ENCODE measurements around the gene OTOGL.

Gene OTOGL

GRCh38 chr12:80415466-80415865 is 316.1 kb downstream of the OTOGL start:
- TF ChIP-seq BACH2 (CRISPR knock-in tag; IDR thresholded peaks at IDR 0.05; ENCODE audit: borderline replicate concordance) (no peak), ARNTL (CRISPR knock-in tag; IDR thresholded peaks at IDR 0.05; ENCODE audit: borderline replicate concordance, low read depth) (no peak), CSRNP3 (CRISPR knock-in tag; IDR thresholded peaks at IDR 0.05) (no peak), POU6F1 (CRISPR knock-in tag; IDR thresholded peaks at IDR 0.05; ENCODE audit: borderline replicate concordance, low read depth) (no peak), GLIS3 (CRISPR knock-in tag; IDR thresholded peaks at IDR 0.05) (no peak), ESRRG (CRISPR knock-in tag; IDR thresholded peaks at IDR 0.05) (no peak), ZNF8 (CRISPR knock-in tag; IDR thresholded peaks at IDR 0.05) (no peak), ZFP30 (CRISPR knock-in tag; IDR thresholded peaks at IDR 0.05) (no peak), ZNF70 (CRISPR knock-in tag; IDR thresholded peaks at IDR 0.05) (no peak), TOX (CRISPR knock-in tag; IDR thresholded peaks at IDR 0.05; ENCODE audit: borderline replicate concordance) (no peak), RARB (CRISPR knock-in tag; IDR thresholded peaks at IDR 0.05) (no peak), PPARA (CRISPR knock-in tag; IDR thresholded peaks at IDR 0.05; ENCODE audit: borderline replicate concordance) (no peak), TSHZ2 (CRISPR knock-in tag; IDR thresholded peaks at IDR 0.05) (no peak), CREB5 (CRISPR knock-in tag; IDR thresholded peaks at IDR 0.05; ENCODE audit: low read depth) (no peak)
- ATAC-seq = no peak

GRCh38 chr12:80419644-80420043 is 320.3 kb downstream of the OTOGL start:
- TF ChIP-seq CREB5 (CRISPR knock-in tag; IDR thresholded peaks at IDR 0.05; ENCODE audit: low read depth) (no peak), TCF4 (CRISPR knock-in tag; IDR thresholded peaks at IDR 0.05; ENCODE audit: borderline replicate concordance) (no peak), SNAI2 (CRISPR knock-in tag; IDR thresholded peaks at IDR 0.05) (no peak), ZNF70 (CRISPR knock-in tag; IDR thresholded peaks at IDR 0.05) (no peak), BACH2 (CRISPR knock-in tag; IDR thresholded peaks at IDR 0.05; ENCODE audit: borderline replicate concordance) (no peak), TOX (CRISPR knock-in tag; IDR thresholded peaks at IDR 0.05; ENCODE audit: borderline replicate concordance) (no peak)
- ATAC-seq = no peak

GRCh38 chr12:80420075-80420474 is 320.7 kb downstream of the OTOGL start:
- no peak for ATAC-seq
- no peak for TF ChIP-seq CSRNP3 (CRISPR knock-in tag; IDR thresholded peaks at IDR 0.05)
- TF ChIP-seq ZNF8 (CRISPR knock-in tag; IDR thresholded peaks at IDR 0.05) = no peak
- TF ChIP-seq SNAI2 (CRISPR knock-in tag; IDR thresholded peaks at IDR 0.05) = no peak
- no peak for TF ChIP-seq ESRRG (CRISPR knock-in tag; IDR thresholded peaks at IDR 0.05)
- TF ChIP-seq ZFP3 (CRISPR knock-in tag; IDR thresholded peaks at IDR 0.05) = no peak
- TF ChIP-seq OSR1 (CRISPR knock-in tag; IDR thresholded peaks at IDR 0.05) = no peak
- no peak for TF ChIP-seq ISL1 (CRISPR knock-in tag; IDR thresholded peaks at IDR 0.05)
- no peak for TF ChIP-seq RARB (CRISPR knock-in tag; IDR thresholded peaks at IDR 0.05)
- TF ChIP-seq ZFP30 (CRISPR knock-in tag; IDR thresholded peaks at IDR 0.05) = no peak
- no peak for TF ChIP-seq ZNF565 (CRISPR knock-in tag; conservative IDR thresholded peaks at IDR 0.05; ENCODE audit: low read depth)
- TF ChIP-seq TSHZ2 (CRISPR knock-in tag; IDR thresholded peaks at IDR 0.05) = no peak
- TF ChIP-seq CREB5 (CRISPR knock-in tag; IDR thresholded peaks at IDR 0.05; ENCODE audit: low read depth) = no peak
- no peak for TF ChIP-seq ZNF70 (CRISPR knock-in tag; IDR thresholded peaks at IDR 0.05)
- no peak for TF ChIP-seq TCF4 (CRISPR knock-in tag; IDR thresholded peaks at IDR 0.05; ENCODE audit: borderline replicate concordance)
- no peak for TF ChIP-seq ZC3H10 (CRISPR knock-in tag; IDR thresholded peaks at IDR 0.05)
- TF ChIP-seq ARNTL (CRISPR knock-in tag; IDR thresholded peaks at IDR 0.05; ENCODE audit: borderline replicate concordance, low read depth) = no peak
